ENCODE data around the gene USE1.

DNA sequence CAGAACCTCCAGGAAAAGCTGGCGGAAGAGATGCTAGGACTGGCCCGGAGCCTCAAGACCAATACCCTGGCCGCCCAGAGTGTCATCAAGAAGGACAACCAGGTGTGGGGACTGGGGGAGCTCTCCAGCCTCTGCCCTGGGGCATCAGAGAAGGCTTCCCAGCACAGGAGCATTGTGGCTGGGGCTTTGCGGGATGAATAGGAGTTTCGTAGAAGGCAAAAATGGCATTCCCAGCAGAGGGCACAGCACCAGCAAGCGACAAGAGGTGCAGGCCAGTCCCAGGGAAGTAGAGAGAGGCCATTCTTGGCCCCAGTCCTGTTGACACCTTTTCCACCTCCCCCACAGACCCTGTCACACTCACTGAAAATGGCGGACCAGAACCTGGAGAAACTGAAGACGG is 4.1 kb downstream of the USE1 start:
- TF ChIP-seq, protein P1, sequence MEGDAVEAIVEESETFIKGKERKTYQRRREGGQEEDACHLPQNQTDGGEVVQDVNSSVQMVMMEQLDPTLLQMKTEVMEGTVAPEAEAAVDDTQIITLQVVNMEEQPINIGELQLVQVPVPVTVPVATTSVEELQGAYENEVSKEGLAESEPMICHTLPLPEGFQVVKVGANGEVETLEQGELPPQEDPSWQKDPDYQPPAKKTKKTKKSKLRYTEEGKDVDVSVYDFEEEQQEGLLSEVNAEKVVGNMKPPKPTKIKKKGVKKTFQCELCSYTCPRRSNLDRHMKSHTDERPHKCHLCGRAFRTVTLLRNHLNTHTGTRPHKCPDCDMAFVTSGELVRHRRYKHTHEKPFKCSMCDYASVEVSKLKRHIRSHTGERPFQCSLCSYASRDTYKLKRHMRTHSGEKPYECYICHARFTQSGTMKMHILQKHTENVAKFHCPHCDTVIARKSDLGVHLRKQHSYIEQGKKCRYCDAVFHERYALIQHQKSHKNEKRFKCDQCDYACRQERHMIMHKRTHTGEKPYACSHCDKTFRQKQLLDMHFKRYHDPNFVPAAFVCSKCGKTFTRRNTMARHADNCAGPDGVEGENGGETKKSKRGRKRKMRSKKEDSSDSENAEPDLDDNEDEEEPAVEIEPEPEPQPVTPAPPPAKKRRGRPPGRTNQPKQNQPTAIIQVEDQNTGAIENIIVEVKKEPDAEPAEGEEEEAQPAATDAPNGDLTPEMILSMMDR (IDR thresholded peaks at IDR 0.05; ENCODE audit: low read length): no peak
- TF ChIP-seq EZH2 (IDR thresholded peaks at IDR 0.05; ENCODE audit: borderline replicate concordance, low read length): no peak
